Left renal cortex interstitium (tissue), 4 donors: ENCODE results near the gene USP47. TPM values are rescaled to one million over a fixed set of nuclear protein-coding genes. Genes with fewer than 3 reads are reported as not detected.

Experiments
- DNase-seq, 4 donors: peaks; one replicate each; pipeline ENCODE4 v3.0.0-alpha.2; 2013; ENCODE audit warnings: low read depth in 4 of 4, low spot score in 2 of 4, missing footprints in 1 of 4
- polyA plus RNA-seq, 4 donors: library from polyadenylated mRNA; unstranded; fragments of 120-200 nt; gene quantifications; one replicate each; pipeline ENCODE4 v1.2.1, GENCODE V29; 2013; ENCODE audit not compliant: insufficient read length in 4 of 4

USP47 gene
- polyA plus RNA-seq, 4 donors = 73.0 to 93.6 (median 90.4) TPM

GRCh38 chr11:11976481-11977127 is 134.8 kb downstream of the USP47 start:
- no peak for DNase-seq

DNA sequence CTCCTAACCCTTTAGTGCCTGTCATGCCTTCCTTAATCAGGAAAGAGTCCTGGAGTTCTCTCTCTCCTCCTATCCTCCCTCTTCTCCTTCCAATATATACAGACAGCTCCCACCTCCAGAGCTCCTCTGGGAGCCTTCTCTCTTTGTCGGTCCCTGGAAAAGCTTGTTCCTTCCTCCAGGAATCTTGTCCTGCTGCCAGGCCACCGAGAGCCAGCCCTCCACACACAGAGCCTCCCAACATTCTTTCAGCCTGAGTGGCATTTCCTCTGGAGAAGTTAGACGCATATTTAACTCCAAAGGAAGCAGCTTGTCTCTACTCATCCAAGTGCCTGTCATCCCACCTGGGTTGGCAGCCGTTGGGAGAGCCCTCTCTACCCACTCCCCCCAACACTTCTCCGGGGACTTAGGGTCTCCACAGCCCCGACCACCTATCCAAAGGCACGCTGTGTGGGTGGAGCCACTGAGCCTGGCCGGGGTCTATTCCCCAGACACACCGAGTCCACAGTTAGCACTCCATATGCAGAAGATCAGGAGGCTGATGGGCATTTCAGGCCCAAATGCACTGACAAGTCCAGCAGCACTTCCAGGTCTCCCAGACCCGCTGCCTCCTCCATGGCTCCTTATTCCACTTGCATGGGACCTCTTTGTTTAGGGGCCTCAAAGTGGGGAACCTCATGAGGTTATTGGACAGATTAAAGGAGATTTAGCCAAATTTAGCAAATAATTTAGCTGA is 135.6 kb downstream of the USP47 start:
- DNase-seq = no peak

GRCh38 chr11:11978098-11978637 is 136.4 kb downstream of the USP47 start:
- no peak for DNase-seq

DNA sequence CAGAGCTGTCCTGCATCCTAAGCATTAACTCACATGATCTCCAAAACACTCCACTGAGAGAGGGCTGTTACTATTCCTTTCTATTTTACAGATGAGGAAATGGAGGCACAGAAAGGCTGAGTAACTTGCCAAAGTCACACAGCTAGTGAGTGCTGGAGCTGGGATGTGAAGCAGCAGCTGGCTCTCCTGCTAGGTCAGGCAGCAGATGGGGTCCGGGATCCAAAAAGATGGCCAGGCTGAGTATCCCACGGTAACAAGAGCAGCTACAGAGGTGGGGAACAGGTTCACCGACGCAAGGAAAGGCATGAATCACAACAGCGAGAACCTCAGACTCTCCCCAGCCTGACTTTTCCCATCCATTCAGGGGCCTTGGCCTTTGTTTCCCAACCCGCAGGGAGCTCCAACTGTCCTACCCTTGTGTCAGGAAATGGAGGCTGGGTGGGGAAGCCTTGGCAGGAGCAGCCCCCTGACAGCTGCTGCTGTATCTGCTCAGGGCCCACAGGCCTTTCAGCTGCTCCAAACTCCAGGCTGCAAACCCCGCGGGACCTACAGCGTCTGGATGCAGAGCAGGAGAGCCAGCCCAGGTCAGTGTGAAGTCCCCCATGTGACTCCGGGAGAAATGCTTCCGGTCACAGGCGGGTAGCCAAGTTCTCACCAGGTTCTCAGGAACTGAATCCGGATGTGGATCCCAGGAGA is 137.2 kb downstream of the USP47 start:
- DNase-seq = peak in 1 of 4 donors; percentile 29

- peak in 1 of 4 donors; percentile 29 for DNase-seq
Observed at GRCh38 chr11:11979488-11980117, 137.8 kb downstream of the USP47 start.

GRCh38 chr11:11980200-11980599 is 138.4 kb downstream of the USP47 start:
- no peak for DNase-seq

DNA sequence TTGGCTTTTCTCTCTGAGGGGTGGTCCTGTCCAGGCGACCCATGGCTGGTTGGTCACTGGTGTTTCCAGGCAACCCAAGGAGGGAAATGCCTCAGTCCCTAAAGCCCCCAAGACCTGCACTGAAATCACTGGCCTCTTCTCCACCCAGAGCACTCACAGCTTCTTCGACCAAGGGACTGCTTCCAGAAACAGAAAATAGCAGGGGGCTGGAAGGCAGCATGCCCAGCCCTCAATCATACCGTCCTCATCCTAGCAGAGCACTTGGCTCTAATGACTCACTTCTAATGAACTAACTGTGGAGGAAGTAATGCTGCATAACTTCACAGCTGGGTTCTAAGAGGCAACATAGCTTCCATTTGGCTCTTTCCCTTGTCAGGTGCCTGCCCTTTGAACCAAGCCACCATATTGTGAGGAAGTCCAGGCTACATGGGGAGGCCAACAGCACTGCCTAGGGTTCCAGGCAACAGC is 139.1 kb downstream of the USP47 start:
- DNase-seq = no peak

DNA sequence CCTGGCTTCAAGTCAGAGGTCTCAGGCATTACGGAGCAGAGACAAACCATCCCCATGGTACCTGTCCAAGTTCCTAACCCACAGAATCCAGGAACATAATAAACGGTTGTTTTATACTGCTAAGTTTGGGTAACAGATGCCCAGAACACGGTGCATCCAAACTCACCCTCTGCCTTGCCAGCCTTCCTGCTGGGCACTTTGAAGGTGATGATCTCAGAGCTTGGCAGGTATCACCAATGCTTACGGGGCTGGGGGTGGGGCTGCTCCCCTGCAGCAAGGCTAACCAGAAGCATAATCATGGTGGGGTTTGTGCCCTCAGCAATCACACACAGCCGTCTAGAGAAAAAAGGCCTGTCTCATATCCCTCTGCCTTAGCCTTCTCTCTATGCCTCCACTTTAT is 139.6 kb downstream of the USP47 start:
- no peak for DNase-seq

DNA sequence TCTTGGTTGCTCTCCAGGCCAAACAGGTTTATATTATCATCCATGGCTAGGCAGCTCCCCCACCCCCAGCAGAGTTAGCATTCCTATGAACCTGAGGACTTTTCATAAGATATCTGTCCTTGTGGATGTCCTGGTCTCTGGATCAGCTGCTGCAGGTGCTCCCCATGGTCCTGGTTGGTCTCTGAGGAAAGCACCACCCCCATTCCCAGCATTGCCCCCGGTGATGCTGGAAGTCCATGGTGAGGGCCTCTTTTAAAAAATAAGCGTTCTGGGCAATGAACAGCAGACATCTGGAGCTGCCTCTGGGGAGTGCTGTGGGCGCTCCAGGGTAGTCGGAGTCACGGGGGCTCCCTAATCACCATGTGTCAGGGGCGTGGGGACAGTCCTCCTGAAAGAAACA is 140.1 kb downstream of the USP47 start:
- no peak for DNase-seq

DNA sequence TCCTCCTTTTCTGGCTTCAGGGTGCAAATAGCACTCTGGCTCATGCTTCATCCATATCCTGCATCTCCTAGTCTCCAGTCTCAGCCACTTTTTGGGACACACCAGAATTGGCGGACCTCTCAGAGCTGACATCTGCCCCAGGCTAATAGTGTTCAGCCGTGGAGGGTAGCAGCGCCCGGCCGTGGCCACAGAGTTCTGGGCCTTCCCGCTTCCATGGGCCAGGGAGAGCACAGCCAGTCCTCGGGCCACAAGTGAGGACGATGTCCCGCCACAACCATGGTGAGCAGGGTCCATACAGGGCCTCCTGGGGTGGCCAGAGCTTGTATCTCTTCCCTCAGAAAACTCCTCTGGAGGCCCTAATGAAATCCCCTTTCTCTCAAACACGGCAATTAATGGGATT is 140.7 kb downstream of the USP47 start:
- DNase-seq = no peak

DNA sequence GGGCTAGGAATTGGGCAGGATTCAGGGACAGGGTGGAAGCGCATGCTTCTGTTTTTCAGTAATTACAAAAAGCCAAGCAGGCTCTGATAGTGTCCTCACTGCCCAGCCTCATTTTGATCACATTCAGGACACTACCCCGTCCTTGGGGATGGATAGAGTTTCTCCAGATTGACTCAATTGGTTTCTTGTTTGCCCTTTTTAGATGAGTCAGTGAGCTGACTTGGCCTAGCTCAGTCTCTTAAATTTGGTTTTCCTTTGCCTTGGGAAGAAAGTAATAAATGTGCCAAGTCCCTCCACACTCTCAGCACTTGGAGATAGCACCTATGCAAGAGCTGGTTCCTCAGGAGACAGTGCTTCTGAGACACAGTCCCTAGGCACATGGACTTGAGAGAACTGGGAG is 141.2 kb downstream of the USP47 start:
- no peak for DNase-seq

DNA sequence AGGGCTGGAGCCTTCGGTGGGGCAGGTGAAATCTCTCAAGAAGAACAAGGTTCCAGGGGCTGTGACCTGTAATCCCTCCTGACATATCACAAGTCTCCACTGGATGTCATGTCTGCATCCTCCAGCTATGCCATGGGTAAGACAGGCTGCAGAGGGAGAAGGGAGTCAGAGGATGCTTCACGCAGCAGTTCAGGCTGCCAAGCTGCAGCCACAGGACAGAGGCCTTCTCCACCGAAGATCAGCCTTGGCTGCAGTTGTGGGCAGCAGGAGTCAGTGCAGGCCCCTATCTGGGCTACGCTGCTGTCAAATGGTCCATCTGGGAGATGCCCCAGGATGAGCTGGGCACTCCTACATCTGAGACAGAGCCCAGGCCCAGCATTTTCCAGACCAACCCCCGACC is 141.7 kb downstream of the USP47 start:
- DNase-seq = no peak

- DNase-seq = no peak
Observed at GRCh38 chr11:11984563-11984962, 142.8 kb downstream of the USP47 start.

GRCh38 chr11:11985016-11985715 is 143.4 kb downstream of the USP47 start:
- no peak for DNase-seq

- no peak for DNase-seq
Observed at GRCh38 chr11:11985954-11986949, 144.5 kb downstream of the USP47 start.

DNA sequence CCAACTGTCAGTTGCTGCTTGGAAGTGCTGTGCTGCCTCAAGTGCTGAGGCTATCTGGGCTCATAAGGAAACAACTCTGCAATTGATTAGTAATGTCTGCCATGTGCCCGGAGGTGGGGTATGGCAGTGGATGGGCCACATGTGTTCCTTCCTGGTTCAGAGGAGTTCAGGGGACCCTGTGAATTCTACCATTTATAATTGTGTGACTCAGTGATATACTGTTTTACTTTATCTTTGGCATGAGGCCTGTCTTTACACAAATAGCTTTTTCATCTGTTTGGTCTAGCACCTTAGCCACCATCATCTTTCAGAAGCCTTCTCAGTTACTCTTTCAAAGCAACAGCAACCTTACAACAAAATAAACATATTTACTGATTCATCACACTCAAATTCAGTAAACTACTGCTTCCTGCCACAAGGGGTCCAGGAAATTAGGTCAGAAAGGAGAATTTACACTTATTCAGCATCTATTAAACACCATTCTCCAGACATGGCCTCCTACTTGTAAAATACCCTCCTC is 145.8 kb downstream of the USP47 start:
- no peak for DNase-seq

DNA sequence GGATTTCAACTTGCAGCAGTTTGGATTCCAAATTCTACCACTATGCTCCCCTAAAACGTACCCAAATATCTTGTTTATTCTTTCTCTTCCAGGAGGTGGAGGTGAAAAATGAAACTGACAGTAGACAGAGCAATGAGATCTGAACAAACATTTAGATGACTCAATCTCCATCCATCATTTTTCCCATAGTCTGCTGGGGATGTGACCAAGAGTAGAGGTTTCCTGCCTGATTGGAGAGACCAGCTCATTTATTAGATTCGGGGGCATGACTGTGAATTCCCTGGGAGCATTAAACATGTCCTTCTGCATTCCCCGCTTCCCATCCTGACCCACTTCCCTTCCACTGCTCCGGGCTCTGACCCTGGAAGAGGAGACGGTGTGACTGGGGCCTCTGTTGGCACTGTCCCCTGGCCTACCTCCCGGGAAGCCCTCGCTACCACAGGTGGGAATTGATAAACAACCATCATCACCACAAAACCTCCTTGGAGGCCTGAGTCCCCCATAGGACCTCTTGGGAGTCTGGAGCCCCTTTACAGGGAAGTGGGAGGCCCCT is 146.4 kb downstream of the USP47 start:
- DNase-seq = no peak

DNA sequence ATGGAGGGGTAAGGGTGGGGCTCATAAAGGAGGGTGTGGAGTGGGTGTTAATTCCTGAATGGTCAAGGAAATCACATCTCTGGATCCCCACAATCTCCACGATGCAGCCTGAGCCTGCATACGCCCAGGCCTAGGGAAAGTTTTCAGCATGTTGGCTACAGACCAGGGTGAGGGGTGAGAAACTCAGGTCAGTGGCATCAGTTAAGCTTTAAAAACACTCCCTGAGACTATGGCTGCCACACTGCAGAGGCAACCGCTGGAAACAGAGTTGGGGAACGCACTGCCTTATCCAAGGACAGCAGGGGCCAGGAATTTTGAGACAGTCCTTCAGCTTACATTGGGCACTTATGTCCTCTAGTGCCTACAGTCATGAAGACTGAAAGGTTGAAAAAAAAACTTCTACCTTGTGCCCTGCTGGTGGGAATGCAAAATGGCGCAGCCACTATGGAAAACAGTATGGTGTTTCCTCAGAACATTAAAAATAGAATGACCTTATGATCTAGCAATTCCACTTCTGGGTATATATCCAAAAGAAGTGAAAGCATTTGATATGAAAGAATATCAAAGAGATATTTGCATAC is 147.0 kb downstream of the USP47 start:
- no peak for DNase-seq
